Prostate gland (tissue), 2 donors: Measurements from ENCODE around the gene ARL2. TPM values are rescaled to one million over a fixed set of nuclear protein-coding genes. Genes with fewer than 3 reads are reported as not detected.
A peak's percentile ranks its signal among the peaks of the same experiment; 100 is the strongest.
"Not testable (repeated sequence)": the region's sequence is repeated elsewhere in the genome, so short reads cannot be mapped to it uniquely, and the experiment has no call there.

Experiments
- DNase-seq: peaks from one replicate; pipeline ENCODE4 v3.0.0-alpha.2; 2019; ENCODE audit warnings: low spot score
- H3K27ac ChIP-seq, 2 donors: fragments of 200-600 bp; sonication (generic); 2 replicates each; pipeline ENCODE4 v1.5.1; 2017 to 2019
- H3K27me3 ChIP-seq: fragments of 200-600 bp; sonication (generic); replicated peaks from 2 replicates; pipeline ENCODE4 v1.5.1; 2019; ENCODE audit not compliant: insufficient read depth
- H3K36me3 ChIP-seq, 2 donors: fragments of 200-600 bp; sonication (generic); 1 replicate in 1 of 2; 2 replicates in 1 of 2; pipeline versions ENCODE4 v1.5.1 to v1.8.1; 2017 to 2019
- H3K4me1 ChIP-seq: fragments of 200-600 bp; sonication (generic); replicated peaks from 2 replicates; pipeline ENCODE4 v1.5.1; 2019
- H3K4me3 ChIP-seq, 2 donors: fragments of 200-600 bp; sonication (generic); 2 replicates each; pipeline ENCODE4 v1.5.1; 2017 to 2019
- H3K9me3 ChIP-seq: fragments of 200-600 bp; sonication (generic); 2 replicates; pipeline ENCODE4 v1.5.1; 2017
- CTCF ChIP-seq, 4 experiments: fragments of 200-600 bp in 2 of 4; fragments of 450-650 bp in 2 of 4; sonication (generic) in 2 of 4; IDR thresholded peaks; 1 replicate in 3 of 4; 2 replicates in 1 of 4; pipeline ENCODE4 v1.5.1; 2016 to 2019; ENCODE audit warnings: antibody characterized with exemption in 4 of 4, mild to moderate bottlenecking in 2 of 4, moderate library complexity in 2 of 4
- POLR2A ChIP-seq: fragments of 450-650 bp; IDR thresholded peaks from one replicate; pipeline ENCODE4 v1.6.1; 2016; ENCODE audit warnings: antibody characterized with exemption, mild to moderate bottlenecking
- POLR2AphosphoS5 ChIP-seq: sonication (generic); formaldehyde crosslinking; IDR thresholded peaks from one replicate; pipeline ENCODE4 v1.6.1; 2017; ENCODE audit warnings: antibody characterized with exemption
- WGBS: methylation state at CpG from one replicate; pipeline ENCODE4 v1.1.5; 2018; 5-methylcytosine and 5-hydroxymethylcytosine counted together
- intact Hi-C: fragments of 100-400 bp; cut with DNase I; formaldehyde crosslinking; loops from one replicate; pipeline ENCODE4 v1.14.2; 2022
- total RNA-seq, 2 donors: library from RNA; depleted of rRNA; stranded (reverse); fragments of >200 nt; gene quantifications; one replicate each; pipeline ENCODE4 v1.1.0, GENCODE V29; 2016

ARL2 gene
- total RNA-seq, 2 donors from 2014 or later: 86.5 to 135 TPM

GRCh38 chr11:64971421-64972233 lies 42.3 kb upstream of the ARL2 start, which contains the start of gene MAJIN:
Gene MAJIN (minus strand): TSS chr11:64972108. CDS start chr11:64959405, 12,703 bp downstream.
- Histone ChIP-seq H3K9me3 (no peaks in the 10 kb centered on the region), H3K36me3 (no peaks in the 10 kb centered on the region), H3K4me3 (peak within 1 kb of the TSS in 1 of 2 donors; percentile 35), H3K27me3 (no peaks in the 10 kb centered on the region), H3K4me1 (no peaks in the 10 kb centered on the region), H3K27ac (no peak within 1 kb of the TSS)
- 18% methylated on average over 61 of the region's 69 CpGs for WGBS
- peak; percentile 55 for DNase-seq
- TF ChIP-seq POLR2AphosphoS5: peak; percentile 88
- TF ChIP-seq CTCF (IDR thresholded peaks at IDR 0.05): no peak
- intact Hi-C loops: no loop called here

DNA sequence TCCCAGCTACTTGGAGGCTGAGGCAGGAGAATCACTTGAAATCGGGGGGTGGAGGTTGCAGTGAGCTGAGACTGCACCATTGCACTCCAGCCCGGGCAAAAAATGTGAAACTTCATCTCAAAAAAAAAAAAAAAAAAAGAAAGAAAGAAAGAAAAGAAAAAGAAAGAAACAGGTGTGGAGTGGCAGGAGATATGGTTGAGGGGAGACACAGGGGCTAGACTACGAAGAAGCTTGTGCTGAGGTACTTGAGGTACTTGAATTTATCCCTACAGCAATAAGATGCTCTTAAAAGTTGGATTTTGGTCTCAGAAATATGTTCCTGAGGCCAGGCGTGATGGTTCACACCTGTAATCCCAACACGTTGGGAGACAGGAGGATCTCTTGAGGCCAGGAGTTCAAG lies 39.8 kb upstream of the ARL2 start:
- no peak for TF ChIP-seq POLR2A
- TF ChIP-seq CTCF (IDR thresholded peaks at IDR 0.05): no peak
- TF ChIP-seq POLR2AphosphoS5: no peak
- no peaks in the 10 kb centered on the region for H3K4me1 ChIP-seq
- H3K9me3 ChIP-seq: no peaks in the 10 kb centered on the region
- intact Hi-C loops: no loop called here
- 76% methylated on average over 5 of the region's 5 CpGs for WGBS
- H3K27ac ChIP-seq: no peak overlapping the region
- no peaks in the 10 kb centered on the region for H3K36me3 ChIP-seq
- no peak for DNase-seq
- no peak overlapping the region for H3K4me3 ChIP-seq
- H3K27me3 ChIP-seq: no peaks in the 10 kb centered on the region

DNA sequence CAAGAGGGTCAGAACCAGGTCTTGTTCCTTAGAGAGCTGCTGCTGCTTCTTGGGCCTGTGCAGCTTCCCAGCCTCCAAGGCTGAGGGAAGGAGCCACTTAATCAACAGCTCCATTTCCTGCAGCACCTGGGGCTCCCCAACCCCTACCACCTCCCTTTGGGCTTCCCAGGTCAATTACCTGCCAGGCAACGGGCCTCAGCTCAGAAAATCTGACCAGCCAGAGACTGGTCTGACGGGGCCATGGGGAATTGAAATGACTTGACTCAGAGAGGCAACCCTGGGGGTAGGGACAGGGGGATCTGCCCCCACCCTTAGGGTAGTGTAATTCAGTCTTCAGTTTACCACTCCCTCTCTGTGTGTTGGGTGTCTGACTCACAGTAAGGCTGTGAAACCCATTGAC lies 37.3 kb upstream of the ARL2 start:
- intact Hi-C loops: no loop called here
- WGBS: 47% methylated on average over 2 of the region's 2 CpGs
- TF ChIP-seq CTCF (IDR thresholded peaks at IDR 0.05) (no peak), POLR2A (no peak), POLR2AphosphoS5 (no peak)

DNA sequence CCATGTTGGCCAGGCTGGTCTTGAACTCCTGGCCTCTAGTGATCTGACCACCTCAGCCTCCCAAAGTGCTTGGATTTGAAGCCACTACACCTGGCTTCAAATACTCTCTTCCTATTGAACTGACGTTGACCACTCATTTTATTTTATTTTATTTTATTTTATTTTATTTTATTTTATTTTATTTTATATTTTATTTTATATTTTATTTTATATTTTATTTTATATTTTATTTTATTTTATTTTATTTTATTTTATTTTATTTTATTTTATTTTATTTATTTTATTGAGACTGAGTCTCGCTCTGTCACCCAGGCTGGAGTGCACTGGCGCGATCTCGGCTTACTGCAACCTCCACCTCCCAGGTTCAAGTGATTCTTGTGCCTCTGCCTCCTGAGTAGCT lies 30.6 kb upstream of the ARL2 start:
- H3K27ac ChIP-seq, H3K4me1 ChIP-seq, H3K9me3 ChIP-seq, DNase-seq, H3K36me3 ChIP-seq, H3K4me3 ChIP-seq, H3K27me3 ChIP-seq, intact Hi-C loops: not testable (repeated sequence)
- WGBS: 96% methylated on average over 5 of the region's 5 CpGs

More for the DNA sequence above, 37.3 kb upstream of the ARL2 start:
- Histone ChIP-seq H3K4me3 (no peak overlapping the region), H3K9me3 (no peaks in the 10 kb centered on the region), H3K4me1 (no peaks in the 10 kb centered on the region), H3K27me3 (no peaks in the 10 kb centered on the region), H3K36me3 (no peaks in the 10 kb centered on the region), H3K27ac (no peak overlapping the region)
- no peak for DNase-seq

DNA sequence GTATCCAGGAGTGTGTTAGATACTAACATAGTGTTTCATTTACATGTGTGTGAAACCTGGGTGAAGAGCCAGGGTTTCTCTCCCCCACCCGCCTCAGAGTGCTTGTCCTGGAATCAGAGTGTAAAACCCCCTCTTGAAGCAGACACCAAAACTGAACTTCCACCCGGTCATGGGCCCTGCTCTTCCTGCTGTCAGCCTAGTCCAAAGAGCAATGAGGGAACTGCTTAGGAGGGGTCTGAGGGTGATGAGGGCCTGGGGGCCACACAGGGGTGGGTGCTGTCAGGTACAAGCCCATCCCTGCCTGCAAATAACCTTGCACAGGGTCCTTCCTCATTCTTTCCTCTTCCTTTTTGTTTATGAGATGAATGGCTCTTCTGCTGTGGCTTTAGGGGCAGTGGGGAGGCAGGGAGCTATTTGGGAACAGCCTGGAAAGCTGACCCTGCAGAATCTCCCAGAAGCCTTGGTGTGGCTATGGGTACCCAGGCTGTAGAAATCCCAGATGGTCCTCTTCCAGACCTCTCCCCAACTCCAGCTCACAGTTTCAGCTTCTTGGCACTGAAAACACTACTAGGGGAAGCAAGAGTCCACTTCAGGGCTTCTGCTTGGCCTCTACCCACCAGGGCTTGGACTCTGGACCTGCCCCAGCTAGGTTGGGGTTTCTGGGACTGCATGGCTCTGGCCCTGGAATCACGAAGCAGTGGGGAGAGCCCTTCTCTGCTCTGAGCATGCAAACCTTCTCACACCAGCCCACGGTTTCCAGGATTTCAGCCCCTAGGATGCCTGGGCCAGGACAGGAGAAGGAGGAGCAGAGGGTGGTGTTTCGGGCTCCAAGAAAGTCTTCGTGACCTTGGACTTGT lies 25.7 kb upstream of the ARL2 start:
- Histone ChIP-seq H3K27me3 (no peaks in the 10 kb centered on the region), H3K4me1 (no peaks in the 10 kb centered on the region), H3K27ac (no peak overlapping the region), H3K36me3 (no peaks in the 10 kb centered on the region), H3K4me3 (no peak overlapping the region), H3K9me3 (no peaks in the 10 kb centered on the region)
- TF ChIP-seq POLR2AphosphoS5: no peak
- no peak for TF ChIP-seq POLR2A
- no peak for TF ChIP-seq CTCF (IDR thresholded peaks at IDR 0.05)
- WGBS: 86% methylated on average over 6 of the region's 6 CpGs
- DNase-seq: no peak
- intact Hi-C loops: no loop called here
